ENCODE data around the gene LRRC61. TPM values are rescaled to one million over a fixed set of nuclear protein-coding genes. Genes with fewer than 3 reads are reported as not detected.

LRRC61 gene
- total and polyA plus RNA-seq, 7 donors = 0.88 to 4.4 (median 3.3) TPM

- DNase-seq (no peak), ATAC-seq (no peak)
- peaks cover 0 to 36% (median 17%) of the 10 kb centered on the region in 3 donors for H3K27me3 ChIP-seq (ENCODE audit: insufficient read depth in 3 of 3, low read length in 2 of 3)
- H3K4me3 ChIP-seq = no peak overlapping the region
- H3K27ac ChIP-seq = no peak overlapping the region
- peaks cover 6% of the 10 kb centered on the region for H3K4me1 ChIP-seq
- H3K9me3 ChIP-seq = no peaks in the 10 kb centered on the region
- 76 to 82% (median 77%) methylated on average over 9 of the region's 9 CpGs for WGBS, 3 donors
- no peaks in the 10 kb centered on the region for H3K36me3 ChIP-seq (ENCODE audit: insufficient read depth in 1 of 2, low read depth in 1 of 2)
- intact Hi-C loops (cut with DNase I) = no loop called here
- TF ChIP-seq CTCF (IDR thresholded peaks at IDR 0.05) = no peak
These were observed 18.9 kb downstream of the LRRC61 start for GRCh38 chr7:150342121-150342408.

DNA sequence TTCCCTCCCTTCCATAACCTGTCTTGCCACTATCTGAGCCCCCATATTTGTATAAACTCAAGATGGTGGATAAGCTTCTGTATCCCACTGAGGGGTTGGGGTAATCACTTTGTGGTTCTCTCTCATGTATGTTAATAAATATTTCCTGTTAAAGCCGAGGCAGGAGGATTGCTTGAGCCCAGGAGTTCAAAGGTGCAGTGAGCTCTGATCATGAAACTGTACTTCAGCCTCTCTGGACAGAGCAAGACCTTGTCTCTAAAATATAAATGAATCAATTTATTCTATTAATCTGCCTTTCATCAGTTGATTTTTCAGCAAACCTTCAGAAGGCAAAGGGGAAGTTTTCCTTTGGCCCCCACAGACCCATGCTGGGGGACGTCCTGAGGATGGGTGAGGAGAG, 20.1 kb downstream of the LRRC61 start:
- DNase-seq (no peak), ATAC-seq (no peak)
- Histone ChIP-seq H3K36me3 (ENCODE audit: insufficient read depth in 1 of 2, low read depth in 1 of 2) (no peaks in the 10 kb centered on the region), H3K9me3 (no peaks in the 10 kb centered on the region), H3K4me3 (no peak overlapping the region), H3K4me1 (peaks cover 6% of the 10 kb centered on the region), H3K27me3 (ENCODE audit: insufficient read depth in 3 of 3, low read length in 2 of 3) (peaks cover 0 to 36% (median 17%) of the 10 kb centered on the region in 3 donors), H3K27ac (no peak overlapping the region)
- intact Hi-C loops (cut with DNase I) = no loop called here
- WGBS, 3 donors = 76 to 90% (median 86%) methylated on average over 2 of the region's 2 CpGs
- no peak for TF ChIP-seq CTCF (IDR thresholded peaks at IDR 0.05)

- Histone ChIP-seq H3K27ac (no peak overlapping the region), H3K27me3 (ENCODE audit: insufficient read depth in 3 of 3, low read length in 2 of 3) (peaks cover 0 to 36% (median 17%) of the 10 kb centered on the region in 3 donors), H3K9me3 (no peaks in the 10 kb centered on the region), H3K4me3 (no peak overlapping the region), H3K36me3 (ENCODE audit: insufficient read depth in 1 of 2, low read depth in 1 of 2) (no peaks in the 10 kb centered on the region), H3K4me1 (peaks cover 6% of the 10 kb centered on the region)
- no peak for TF ChIP-seq CTCF (IDR thresholded peaks at IDR 0.05)
- DNase-seq = no peak
- ATAC-seq = no peak
- intact Hi-C loops (cut with DNase I) = no loop called here
These were observed 21.1 kb downstream of the LRRC61 start for GRCh38 chr7:150344299-150344698.

GRCh38 chr7:150345012-150345411, 21.9 kb downstream of the LRRC61 start:
- no peak for TF ChIP-seq CTCF (IDR thresholded peaks at IDR 0.05)
- H3K27me3 ChIP-seq (ENCODE audit: insufficient read depth in 3 of 3, low read length in 2 of 3) = peaks cover 0 to 31% (median 17%) of the 10 kb centered on the region in 3 donors
- intact Hi-C loops (cut with DNase I) = no loop called here

DNA sequence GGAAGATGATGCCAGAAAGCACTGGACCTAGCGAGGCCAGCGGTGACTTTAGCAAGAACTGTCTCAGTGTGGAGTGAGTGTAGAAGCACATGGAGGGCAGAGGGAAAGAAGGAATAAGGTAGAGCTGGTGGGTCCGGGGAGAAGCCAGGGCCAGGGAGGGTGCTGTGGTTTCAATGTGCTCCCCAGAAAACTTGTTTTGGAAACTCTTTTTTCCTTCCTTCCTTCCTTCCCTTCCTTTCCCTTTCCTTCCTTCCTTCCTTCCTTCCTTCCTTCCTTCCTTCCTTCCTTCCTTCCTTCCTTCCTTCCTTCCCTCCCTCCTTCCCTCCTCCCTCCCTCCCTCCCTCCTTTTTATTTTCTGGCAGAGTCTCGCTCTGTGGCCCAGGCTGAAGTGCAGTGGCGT, 23.8 kb downstream of the LRRC61 start:
- no peak for ATAC-seq
- no peak overlapping the region for H3K27ac ChIP-seq
- WGBS, 3 donors = 82 to 91% (median 90%) methylated on average over 5 of the region's 5 CpGs
- DNase-seq = no peak
- no peak overlapping the region for H3K4me3 ChIP-seq
- intact Hi-C loops (cut with DNase I) = no loop called here
- H3K9me3 ChIP-seq = no peaks in the 10 kb centered on the region
- H3K36me3 ChIP-seq (ENCODE audit: insufficient read depth in 1 of 2, low read depth in 1 of 2) = no peaks in the 10 kb centered on the region
- TF ChIP-seq CTCF (IDR thresholded peaks at IDR 0.05) = no peak
- H3K27me3 ChIP-seq (ENCODE audit: insufficient read depth in 3 of 3, low read length in 2 of 3) = peaks cover 0 to 12% (median 11%) of the 10 kb centered on the region in 3 donors
- H3K4me1 ChIP-seq = no peaks in the 10 kb centered on the region

More at GRCh38 chr7:150345012-150345411, 21.9 kb downstream of the LRRC61 start:
- DNase-seq (no peak), ATAC-seq (no peak)
- no peak overlapping the region for H3K4me3 ChIP-seq
- 80 to 86% (median 83%) methylated on average over 1 of the region's 1 CpG for WGBS, 3 donors
- no peaks in the 10 kb centered on the region for H3K36me3 ChIP-seq (ENCODE audit: insufficient read depth in 1 of 2, low read depth in 1 of 2)
- peaks cover 4% of the 10 kb centered on the region for H3K4me1 ChIP-seq
- no peaks in the 10 kb centered on the region for H3K9me3 ChIP-seq
- no peak overlapping the region for H3K27ac ChIP-seq

Data from psoas muscle (tissue), 8 donors.